Liver (tissue), 9 donors: ENCODE results near the gene RAB11FIP3. TPM values are rescaled to one million over a fixed set of nuclear protein-coding genes. Genes with fewer than 3 reads are reported as not detected.

Source experiments
- DNase-seq: peaks from one replicate; pipeline ENCODE4 v3.0.0-alpha.2; 2017; ENCODE audit warnings: low spot score
- H3K27ac ChIP-seq, 2 donors: one replicate each; pipeline ENCODE4 v1.7.0; 2013; ENCODE audit warnings: inconsistent platforms in 2 of 2, low read length in 2 of 2, control low read depth in 1 of 2, low read depth in 1 of 2, mild to moderate bottlenecking in 1 of 2
- H3K27me3 ChIP-seq, 4 donors: one replicate each; pipeline versions ENCODE4 v1.6.1 to v1.7.0; 2013; ENCODE audit warnings: low read length in 3 of 4, inconsistent platforms in 1 of 4, mild to moderate bottlenecking in 1 of 4, moderate library complexity in 1 of 4; ENCODE audit not compliant: control insufficient read depth in 4 of 4, insufficient read depth in 4 of 4
- H3K36me3 ChIP-seq, 4 donors: one replicate each; pipeline versions ENCODE4 v1.6.1 to v1.7.0; 2013; ENCODE audit warnings: low read length in 3 of 4, mild to moderate bottlenecking in 3 of 4, low read depth in 1 of 4, moderate library complexity in 1 of 4; ENCODE audit not compliant: control insufficient read depth in 4 of 4, insufficient read depth in 3 of 4
- H3K4me1 ChIP-seq, 4 donors: one replicate each; pipeline versions ENCODE4 v1.6.1 to v1.7.0; 2013; ENCODE audit warnings: low read length in 3 of 4, mild to moderate bottlenecking in 3 of 4, moderate library complexity in 1 of 4; ENCODE audit not compliant: control insufficient read depth in 4 of 4, insufficient read depth in 4 of 4
- H3K4me3 ChIP-seq, 3 donors: one replicate each; pipeline versions ENCODE4 v1.6.1 to v1.7.0; 2013; ENCODE audit warnings: low read length in 3 of 3, control low read depth in 1 of 3, low read depth in 1 of 3, mild to moderate bottlenecking in 1 of 3
- H3K9ac ChIP-seq, 2 donors: one replicate each; pipeline ENCODE4 v1.7.0; 2013; ENCODE audit warnings: low read length in 2 of 2, mild to moderate bottlenecking in 2 of 2, moderate library complexity in 2 of 2, control low read depth in 1 of 2, low read depth in 1 of 2
- H3K9me3 ChIP-seq, 4 donors: one replicate each; pipeline versions ENCODE4 v1.6.1 to v1.7.0; 2013; ENCODE audit warnings: low read length in 3 of 4; ENCODE audit not compliant: control insufficient read depth in 4 of 4
- ATF3 ChIP-seq: IDR thresholded peaks from 2 replicates; pipeline ENCODE4 v1.6.1; 2016; ENCODE audit warnings: antibody characterized with exemption
- CTCF ChIP-seq: fragments of 150-350 bp; IDR thresholded peaks from 2 replicates; pipeline ENCODE4 v1.5.1; 2017; ENCODE audit warnings: improper control_type of control experiment, low read depth, low read length; ENCODE audit not compliant: missing input control
- EGR1 ChIP-seq, 2 donors: IDR thresholded peaks; 2 replicates each; pipeline ENCODE4 v1.6.1; 2016 to 2018; ENCODE audit warnings: antibody characterized with exemption in 2 of 2, low read depth in 2 of 2
- FOXA1 ChIP-seq: IDR thresholded peaks from 2 replicates; pipeline ENCODE4 v1.6.1; 2016; ENCODE audit warnings: antibody characterized with exemption
- FOXA2 ChIP-seq: IDR thresholded peaks from 2 replicates; pipeline ENCODE4 v1.6.1; 2016; ENCODE audit warnings: antibody characterized with exemption
- HNF4A ChIP-seq, 2 donors: conservative IDR thresholded peaks; 2 replicates each; pipeline ENCODE4 v1.6.1; 2016; ENCODE audit warnings: antibody characterized with exemption in 2 of 2, mild to moderate bottlenecking in 2 of 2
- HNF4G ChIP-seq: IDR thresholded peaks from 2 replicates; pipeline ENCODE4 v1.6.1; 2016; ENCODE audit warnings: antibody characterized with exemption
- JUND ChIP-seq, 2 donors: IDR thresholded peaks; 2 replicates each; pipeline ENCODE4 v1.6.1; 2016; ENCODE audit warnings: antibody characterized with exemption in 2 of 2
- NR2F2 ChIP-seq: IDR thresholded peaks from 2 replicates; pipeline ENCODE4 v1.6.1; 2016; ENCODE audit warnings: antibody characterized with exemption
- RAD21 ChIP-seq, 2 donors: IDR thresholded peaks; 2 replicates each; pipeline ENCODE4 v1.6.1; 2016; ENCODE audit warnings: antibody characterized with exemption in 2 of 2, mild to moderate bottlenecking in 2 of 2
- RXRA ChIP-seq, 2 donors: IDR thresholded peaks; 2 replicates each; pipeline ENCODE4 v1.6.1; 2017 to 2018; ENCODE audit warnings: antibody characterized with exemption in 2 of 2, mild to moderate bottlenecking in 1 of 2
- SP1 ChIP-seq: IDR thresholded peaks from 2 replicates; pipeline ENCODE4 v1.6.1; 2018; ENCODE audit warnings: antibody characterized with exemption, mild to moderate bottlenecking
- TAF1 ChIP-seq: conservative IDR thresholded peaks from 2 replicates; pipeline ENCODE4 v1.6.1; 2016; ENCODE audit warnings: antibody characterized with exemption, mild to moderate bottlenecking
- YY1 ChIP-seq: IDR thresholded peaks from 2 replicates; pipeline ENCODE4 v1.6.1; 2016; ENCODE audit warnings: antibody characterized with exemption, mild to moderate bottlenecking
- ZBTB33 ChIP-seq: IDR thresholded peaks from 2 replicates; pipeline ENCODE4 v1.6.1; 2016; ENCODE audit warnings: antibody characterized with exemption
- WGBS: extraction: QIAGEN DNeasy Blood & Tissue Kit; methylation state at CpG from one replicate; pipeline ENCODE4 v1.1.7; 2013; 5-methylcytosine and 5-hydroxymethylcytosine counted together
- polyA plus RNA-seq, 2 donors: library from polyadenylated mRNA; stranded (reverse) in 1 of 2; unstranded in 1 of 2; fragments of 200-250 nt in 1 of 2; fragments of >200 nt in 1 of 2; fragmentation: Nextera tagmentation in 1 of 2; extraction: Ambion mirVana in 1 of 2; gene quantifications; one replicate each; pipeline versions ENCODE4 v1.2.1 to v1.2.3, GENCODE V29; 2013 to 2015
- total RNA-seq, 2 donors: library from RNA; depleted of rRNA; stranded (reverse); fragments of >200 nt; gene quantifications; one replicate each; pipeline ENCODE4 v1.2.3, GENCODE V29; 2014
- donor health status: healthy.
- donor health status: healthy.
- donor health status: healthy.
- donor health status: healthy.
- donor health status: healthy.

The RAB11FIP3 gene
- total and polyA plus RNA-seq, 4 donors: 3.5 to 29.4 (median 15.7) TPM

- Histone ChIP-seq H3K4me1 (peaks cover 28 to 38% (median 33%) of the 10 kb centered on the region in 4 donors), H3K36me3 (peaks cover 3 to 21% (median 7%) of the 10 kb centered on the region in 4 donors), H3K4me3 (no peak overlapping the region), H3K27ac (no peak overlapping the region), H3K27me3 (no peaks in the 10 kb centered on the region), H3K9me3 (no peaks in the 10 kb centered on the region), H3K9ac (no peak overlapping the region)
- no peak for DNase-seq
- no peak for TF ChIP-seq JUND (IDR thresholded peaks at IDR 0.05)
- no peak for TF ChIP-seq EGR1 (IDR thresholded peaks at IDR 0.05; ENCODE audit: low read depth in 2 of 2)
- no peak for TF ChIP-seq YY1
- no peak for TF ChIP-seq RAD21 (IDR thresholded peaks at IDR 0.05)
- TF ChIP-seq FOXA1: no peak
- no peak for TF ChIP-seq ZBTB33
- TF ChIP-seq FOXA2: no peak
- TF ChIP-seq SP1: no peak
- no peak for TF ChIP-seq CTCF
- 97% methylated on average over 60 of the region's 60 CpGs for WGBS
Measured at GRCh38 chr16:537415-538335, 112.2 kb downstream of the RAB11FIP3 start.

- H3K27ac ChIP-seq: no peak overlapping the region
- H3K9me3 ChIP-seq: no peaks in the 10 kb centered on the region
- 93% methylated on average over 34 of the region's 34 CpGs for WGBS
- TF ChIP-seq EGR1 (IDR thresholded peaks at IDR 0.05; ENCODE audit: low read depth in 2 of 2): no peak
- no peak for TF ChIP-seq FOXA2
- H3K27me3 ChIP-seq: no peaks in the 10 kb centered on the region
- peaks cover 3 to 21% (median 7%) of the 10 kb centered on the region in 4 donors for H3K36me3 ChIP-seq
- H3K4me3 ChIP-seq: no peak overlapping the region
- H3K4me1 ChIP-seq: peaks cover 19 to 39% (median 25%) of the 10 kb centered on the region in 4 donors
- H3K9ac ChIP-seq: no peak overlapping the region
- DNase-seq: no peak
Measured at GRCh38 chr16:539901-540530, 114.6 kb downstream of the RAB11FIP3 start.

GRCh38 chr16:540645-541340, 115.3 kb downstream of the RAB11FIP3 start:
- no peaks in the 10 kb centered on the region for H3K9me3 ChIP-seq
- H3K36me3 ChIP-seq: peaks cover 3 to 21% (median 7%) of the 10 kb centered on the region in 4 donors
- no peak overlapping the region for H3K9ac ChIP-seq
- H3K27me3 ChIP-seq: no peaks in the 10 kb centered on the region
- H3K4me1 ChIP-seq: peaks cover 13 to 34% (median 23%) of the 10 kb centered on the region in 4 donors
- H3K27ac ChIP-seq: no peak overlapping the region
- DNase-seq: no peak
- H3K4me3 ChIP-seq: no peak overlapping the region
- 83% methylated on average over 29 of the region's 29 CpGs for whole genome bisulfite sequencing
- TF ChIP-seq TAF1 (no peak), NR2F2 (no peak), EGR1 (IDR thresholded peaks at IDR 0.05; ENCODE audit: low read depth in 2 of 2) (no peak), CTCF (no peak), HNF4G (no peak), RXRA (IDR thresholded peaks at IDR 0.05) (no peak), HNF4A (conservative IDR thresholded peaks at IDR 0.05) (no peak), ZBTB33 (no peak), ATF3 (no peak), SP1 (no peak), FOXA2 (no peak), FOXA1 (no peak)
